Gastroesophageal sphincter (tissue), 4 donors: ENCODE data around the gene RND1. TPM values are rescaled to one million over a fixed set of nuclear protein-coding genes. Genes with fewer than 3 reads are reported as not detected.

Source experiments
- ATAC-seq: fragments of 150-250 bp; one replicate; pipeline ENCODE4 v1.9.1; 2016; ENCODE audit warnings: mild to moderate bottlenecking, moderate library complexity
- H3K27ac ChIP-seq, 4 donors: fragments of 200-600 bp; sonication (generic) in 3 of 4; 1 replicate in 3 of 4; 2 replicates in 1 of 4; pipeline ENCODE4 v1.5.1; 2016 to 2019
- H3K27me3 ChIP-seq: fragments of 200-600 bp; sonication (generic); one replicate; pipeline ENCODE4 v1.5.1; 2019
- H3K36me3 ChIP-seq, 2 donors: fragments of 200-600 bp; sonication (generic); one replicate each; pipeline ENCODE4 v1.5.1; 2019; ENCODE audit warnings: control low read depth in 1 of 2
- H3K4me1 ChIP-seq, 3 donors: fragments of 200-600 bp; sonication (generic); 1 replicate in 2 of 3; 2 replicates in 1 of 3; pipeline ENCODE4 v1.5.1; 2016 to 2019; ENCODE audit warnings: control low read depth in 2 of 3
- H3K4me3 ChIP-seq, 2 donors: fragments of 200-600 bp; sonication (generic); one replicate each; pipeline ENCODE4 v1.5.1; 2019; ENCODE audit warnings: mild to moderate bottlenecking in 1 of 2, moderate library complexity in 1 of 2
- H3K9me3 ChIP-seq, 3 donors: fragments of 200-600 bp; sonication (generic); one replicate each; pipeline ENCODE4 v1.5.1; 2017 to 2019; ENCODE audit warnings: control low read depth in 2 of 3
- EP300 ChIP-seq: sonication (generic); formaldehyde crosslinking; IDR thresholded peaks from one replicate; pipeline ENCODE4 v1.6.1; 2017; ENCODE audit warnings: antibody characterized with exemption, mild to moderate bottlenecking
- POLR2A ChIP-seq, 2 donors: fragments of 450-650 bp; IDR thresholded peaks; one replicate each; pipeline ENCODE4 v1.6.1; 2017; ENCODE audit warnings: antibody characterized with exemption in 2 of 2, mild to moderate bottlenecking in 2 of 2, moderate library complexity in 1 of 2
- POLR2AphosphoS5 ChIP-seq: sonication (generic); formaldehyde crosslinking; IDR thresholded peaks from one replicate; pipeline ENCODE4 v1.6.1; 2017; ENCODE audit warnings: antibody characterized with exemption
- WGBS, 2 donors: methylation state at CpG; one replicate each; pipeline ENCODE4 v1.1.5; 2018; ENCODE audit warnings: low coverage in 1 of 2; 5-methylcytosine and 5-hydroxymethylcytosine counted together
- total RNA-seq, 4 donors: library from RNA; depleted of rRNA; stranded (reverse); fragments of >200 nt; gene quantifications; one replicate each; pipeline ENCODE4 v1.1.0, GENCODE V29; 2016
- TF ChIP-seq, protein P1 (sequence below), 4 experiments: fragments of 200-600 bp in 2 of 4; fragments of 450-650 bp in 2 of 4; sonication (generic) in 1 of 4; IDR thresholded peaks; one replicate each; pipeline ENCODE4 v1.5.1; 2017 to 2019; ENCODE audit warnings: antibody characterized with exemption in 4 of 4, mild to moderate bottlenecking in 2 of 4, moderate library complexity in 2 of 4

The RND1 gene
- total RNA-seq, 4 donors from 2014 or later = 0.19 to 1.9 TPM; not detected in 2

DNA sequence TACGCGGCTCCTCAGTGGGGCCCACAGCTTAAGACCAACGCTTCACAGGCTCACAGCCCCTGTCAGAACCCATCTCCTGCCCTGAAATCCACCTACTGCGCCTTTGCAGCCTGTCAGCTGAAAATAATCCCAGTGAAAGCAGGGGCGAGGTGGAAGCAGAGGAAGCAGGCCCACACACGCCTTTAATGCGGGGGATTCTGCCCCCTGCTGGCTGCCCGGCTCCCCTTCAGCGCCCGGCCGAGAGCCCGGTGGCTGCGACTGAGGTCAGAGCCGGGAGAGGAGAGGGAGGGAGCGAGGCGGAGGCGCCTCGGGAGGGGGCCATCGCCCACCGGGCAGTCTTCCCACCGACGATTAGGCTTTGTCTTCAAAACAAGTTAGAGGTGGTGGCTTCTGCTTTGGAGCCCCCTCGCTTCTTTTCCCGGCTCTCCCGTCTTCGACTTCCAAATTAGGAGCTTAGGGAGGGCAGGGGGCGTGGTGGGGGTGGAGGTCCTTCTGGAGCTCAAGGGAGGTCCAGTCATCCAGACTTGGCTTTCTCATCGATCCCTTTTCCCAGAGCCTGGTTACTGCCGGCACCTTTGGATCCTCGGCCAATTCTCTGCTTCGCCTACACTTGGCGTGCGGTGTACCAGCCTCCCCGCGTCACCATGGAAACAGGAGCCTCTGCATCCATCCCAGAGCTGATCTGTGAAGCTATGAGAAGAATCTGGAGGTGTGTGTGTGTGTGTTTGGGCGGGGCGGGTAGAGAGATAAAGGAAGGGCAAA is 25.2 kb upstream of the RND1 start:
- no peak for TF ChIP-seq EP300
- TF ChIP-seq, protein P1, sequence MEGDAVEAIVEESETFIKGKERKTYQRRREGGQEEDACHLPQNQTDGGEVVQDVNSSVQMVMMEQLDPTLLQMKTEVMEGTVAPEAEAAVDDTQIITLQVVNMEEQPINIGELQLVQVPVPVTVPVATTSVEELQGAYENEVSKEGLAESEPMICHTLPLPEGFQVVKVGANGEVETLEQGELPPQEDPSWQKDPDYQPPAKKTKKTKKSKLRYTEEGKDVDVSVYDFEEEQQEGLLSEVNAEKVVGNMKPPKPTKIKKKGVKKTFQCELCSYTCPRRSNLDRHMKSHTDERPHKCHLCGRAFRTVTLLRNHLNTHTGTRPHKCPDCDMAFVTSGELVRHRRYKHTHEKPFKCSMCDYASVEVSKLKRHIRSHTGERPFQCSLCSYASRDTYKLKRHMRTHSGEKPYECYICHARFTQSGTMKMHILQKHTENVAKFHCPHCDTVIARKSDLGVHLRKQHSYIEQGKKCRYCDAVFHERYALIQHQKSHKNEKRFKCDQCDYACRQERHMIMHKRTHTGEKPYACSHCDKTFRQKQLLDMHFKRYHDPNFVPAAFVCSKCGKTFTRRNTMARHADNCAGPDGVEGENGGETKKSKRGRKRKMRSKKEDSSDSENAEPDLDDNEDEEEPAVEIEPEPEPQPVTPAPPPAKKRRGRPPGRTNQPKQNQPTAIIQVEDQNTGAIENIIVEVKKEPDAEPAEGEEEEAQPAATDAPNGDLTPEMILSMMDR (IDR thresholded peaks at IDR 0.05) = peak; percentile 79 to 95 (median 89)
- Histone ChIP-seq H3K27me3 (peaks cover 42% of the 10 kb centered on the region), H3K4me3 (peak overlapping the region in 1 of 2 donors; percentile 38), H3K4me1 (peaks cover 0 to 12% (median 0%) of the 10 kb centered on the region in 3 donors), H3K9me3 (no peaks in the 10 kb centered on the region), H3K36me3 (no peaks in the 10 kb centered on the region), H3K27ac (no peak overlapping the region)
- 11 to 22% methylated on average over 6 to 7 of the region's 37 CpGs for WGBS, 2 donors
- ATAC-seq = peak; percentile 97

DNA sequence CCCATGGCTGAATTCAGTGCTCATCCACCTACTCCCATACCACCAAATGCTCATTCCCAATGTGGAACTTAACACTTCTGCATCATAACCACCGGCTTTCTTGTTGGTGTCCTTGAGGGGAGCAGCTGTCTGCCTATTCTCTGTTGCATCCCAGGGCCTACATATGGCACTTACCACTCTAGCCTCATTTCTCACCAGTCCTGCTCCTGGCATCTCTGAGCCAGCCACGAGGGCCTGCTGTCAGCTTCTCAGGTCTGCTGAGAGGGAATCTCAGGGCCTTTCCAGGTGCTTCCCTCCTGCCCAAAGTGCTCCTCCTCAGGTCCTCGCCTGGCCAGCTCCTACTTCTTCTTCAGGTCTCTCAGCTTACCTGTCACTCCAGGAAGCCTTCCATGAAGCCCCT is 24.0 kb upstream of the RND1 start:
- WGBS, 2 donors = 64 to 89% methylated on average over 2 to 3 of the region's 3 CpGs
- H3K27ac ChIP-seq = no peak overlapping the region
- peaks cover 0 to 12% (median 0%) of the 10 kb centered on the region in 3 donors for H3K4me1 ChIP-seq
- no peak for ATAC-seq
- no peaks in the 10 kb centered on the region for H3K9me3 ChIP-seq
- TF ChIP-seq POLR2AphosphoS5 = no peak
- no peak overlapping the region for H3K4me3 ChIP-seq
- H3K36me3 ChIP-seq = no peaks in the 10 kb centered on the region
- H3K27me3 ChIP-seq = peaks cover 36% of the 10 kb centered on the region

DNA sequence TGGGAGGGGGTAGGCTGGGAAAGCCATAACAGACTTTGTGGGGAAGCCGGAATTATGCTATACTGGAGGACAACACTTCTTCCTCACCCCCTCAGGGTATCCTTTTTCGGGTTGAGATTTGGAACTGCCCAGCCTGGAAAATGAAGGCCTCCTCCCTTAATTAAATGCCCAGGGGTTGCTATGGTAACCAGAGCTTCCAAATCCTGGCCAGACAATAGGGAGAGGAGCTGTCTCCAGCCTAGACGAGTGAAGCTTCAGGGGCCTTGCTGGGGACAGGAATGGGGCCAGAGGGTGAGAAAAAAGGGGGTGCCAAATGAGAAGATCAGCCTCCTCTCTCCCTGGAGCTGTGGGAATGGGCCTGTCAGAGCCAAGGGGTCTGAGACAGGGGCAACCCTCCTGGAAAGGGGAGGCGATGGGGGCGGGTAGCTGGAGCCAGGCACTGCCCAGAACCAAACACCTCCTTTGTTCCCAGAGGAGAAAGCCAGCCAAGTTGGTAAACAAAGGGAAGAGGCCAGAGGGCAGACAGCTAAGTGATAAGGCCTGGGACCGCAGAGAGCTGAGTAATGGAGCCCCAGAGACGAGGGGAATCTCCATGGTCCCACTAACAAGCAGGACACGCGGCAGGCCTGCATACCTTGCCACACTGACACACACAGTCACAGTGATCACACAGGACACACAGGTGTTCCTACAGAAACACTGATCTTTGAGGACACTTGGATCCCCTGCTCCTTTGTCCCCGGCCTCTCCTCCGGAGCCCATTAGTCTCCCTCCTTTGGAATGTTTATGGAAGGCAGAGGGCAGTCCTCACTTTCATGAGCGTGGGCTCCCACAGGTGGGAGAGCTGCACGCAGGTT is 17.9 kb upstream of the RND1 start:
- no peaks in the 10 kb centered on the region for H3K9me3 ChIP-seq
- peaks cover 52% of the 10 kb centered on the region for H3K27me3 ChIP-seq
- WGBS, 2 donors = 67 to 84% methylated on average over 3 to 6 of the region's 13 CpGs
- peak overlapping the region in 2 of 4 donors; percentile 48 to 60 for H3K27ac ChIP-seq
- TF ChIP-seq POLR2AphosphoS5 (no peak), EP300 (no peak), POLR2A (IDR thresholded peaks at IDR 0.05) (no peak)
- TF ChIP-seq, protein P1 (IDR thresholded peaks at IDR 0.05) = no peak
- no peak overlapping the region for H3K4me3 ChIP-seq
- H3K4me1 ChIP-seq = peaks cover 0 to 19% (median 0%) of the 10 kb centered on the region in 3 donors
- no peaks in the 10 kb centered on the region for H3K36me3 ChIP-seq
- ATAC-seq = no peak

DNA sequence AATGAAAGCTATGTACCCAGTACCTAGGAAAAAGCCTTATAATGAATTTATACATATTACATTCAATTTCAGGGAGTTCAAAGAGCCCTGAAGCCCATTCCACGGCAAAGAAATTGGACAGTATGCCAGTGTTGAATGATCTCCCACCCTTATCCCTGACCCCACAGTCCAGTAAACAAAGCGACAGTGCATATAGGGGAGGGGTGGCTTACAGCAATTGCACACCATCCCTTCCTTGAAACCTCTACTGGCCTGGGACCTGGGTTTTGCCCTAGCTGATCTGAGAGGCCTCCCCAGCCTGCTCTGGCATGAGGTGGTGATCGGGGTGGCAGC is 17.3 kb upstream of the RND1 start:
- peaks cover 0 to 19% (median 0%) of the 10 kb centered on the region in 3 donors for H3K4me1 ChIP-seq
- no peak overlapping the region for H3K4me3 ChIP-seq
- no peak for ATAC-seq
- peak overlapping the region in 2 of 4 donors; percentile 48 to 60 for H3K27ac ChIP-seq
- peaks cover 47% of the 10 kb centered on the region for H3K27me3 ChIP-seq
- TF ChIP-seq, protein P1 (IDR thresholded peaks at IDR 0.05) = no peak
- TF ChIP-seq POLR2AphosphoS5 = no peak
- no peak for TF ChIP-seq POLR2A (IDR thresholded peaks at IDR 0.05)
- no peak for TF ChIP-seq EP300
- H3K9me3 ChIP-seq = no peaks in the 10 kb centered on the region
- 47 to 83% methylated on average over 2 to 3 of the region's 3 CpGs for WGBS, 2 donors
- H3K36me3 ChIP-seq = no peaks in the 10 kb centered on the region

DNA sequence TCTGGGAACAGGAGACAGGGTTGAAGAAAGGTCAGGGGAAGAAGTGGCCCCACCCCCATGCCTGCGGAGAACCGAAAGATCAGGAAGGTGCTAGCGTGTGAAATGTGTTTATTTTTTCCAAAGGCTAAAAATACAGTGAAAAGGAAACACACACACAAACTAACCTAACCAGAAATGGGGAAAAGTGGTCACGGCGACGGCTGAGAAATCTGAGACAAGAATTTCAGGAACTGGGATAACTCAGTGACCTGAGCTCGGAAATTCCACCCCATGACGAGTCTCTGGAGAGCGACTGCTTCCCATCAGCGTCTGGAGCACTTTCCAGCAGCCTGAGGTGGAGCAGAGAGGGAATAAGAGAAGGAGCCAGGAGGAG is 16.6 kb upstream of the RND1 start:
- ATAC-seq = peak; percentile 48
- TF ChIP-seq POLR2AphosphoS5 = peak; percentile 19
- TF ChIP-seq EP300 = no peak
- Histone ChIP-seq H3K27me3 (peaks cover 43% of the 10 kb centered on the region), H3K4me1 (peaks cover 0 to 19% (median 0%) of the 10 kb centered on the region in 3 donors), H3K36me3 (no peaks in the 10 kb centered on the region), H3K4me3 (peak overlapping the region in 1 of 2 donors; percentile 24), H3K27ac (peak overlapping the region in 2 of 4 donors; percentile 48 to 60), H3K9me3 (no peaks in the 10 kb centered on the region)
- WGBS, 2 donors = 7 to 14% methylated on average over 5 to 9 of the region's 10 CpGs
